ENCODE results near the gene FBXO27.
"Not testable (repeated sequence)": the region's sequence is repeated elsewhere in the genome, so short reads cannot be mapped to it uniquely, and the experiment has no call there.

Gene FBXO27

DNA sequence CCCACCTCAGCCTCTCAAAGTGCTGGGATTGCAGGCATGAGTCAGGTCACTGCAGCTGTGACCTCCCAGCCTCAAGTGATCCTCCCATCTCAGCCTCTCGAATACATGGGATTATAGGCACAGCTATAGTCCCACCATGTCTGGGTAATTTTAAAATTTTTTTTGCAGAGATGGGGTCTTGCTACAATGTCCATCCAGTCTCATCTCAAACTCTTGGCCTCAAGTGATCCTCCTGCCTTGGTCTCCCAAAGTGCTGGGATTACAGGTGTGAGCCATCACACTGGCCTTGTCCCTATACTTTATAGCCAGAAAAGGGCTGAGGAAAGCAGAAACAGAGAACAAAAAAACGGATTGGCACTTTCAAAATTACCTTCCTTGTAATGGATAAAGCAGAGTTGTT lies 4.8 kb upstream of the FBXO27 start:
- no peak for DNase-seq

GRCh38 chr19:39036581-39036980 lies 4.2 kb upstream of the FBXO27 start:
- no peak for DNase-seq

- peak; percentile 73 for DNase-seq
These were observed 834 bp downstream of the FBXO27 start for GRCh38 chr19:39031368-39032062.

GRCh38 chr19:39030854-39031367 lies 1.4 kb downstream of the FBXO27 start:
- DNase-seq = no peak

DNA sequence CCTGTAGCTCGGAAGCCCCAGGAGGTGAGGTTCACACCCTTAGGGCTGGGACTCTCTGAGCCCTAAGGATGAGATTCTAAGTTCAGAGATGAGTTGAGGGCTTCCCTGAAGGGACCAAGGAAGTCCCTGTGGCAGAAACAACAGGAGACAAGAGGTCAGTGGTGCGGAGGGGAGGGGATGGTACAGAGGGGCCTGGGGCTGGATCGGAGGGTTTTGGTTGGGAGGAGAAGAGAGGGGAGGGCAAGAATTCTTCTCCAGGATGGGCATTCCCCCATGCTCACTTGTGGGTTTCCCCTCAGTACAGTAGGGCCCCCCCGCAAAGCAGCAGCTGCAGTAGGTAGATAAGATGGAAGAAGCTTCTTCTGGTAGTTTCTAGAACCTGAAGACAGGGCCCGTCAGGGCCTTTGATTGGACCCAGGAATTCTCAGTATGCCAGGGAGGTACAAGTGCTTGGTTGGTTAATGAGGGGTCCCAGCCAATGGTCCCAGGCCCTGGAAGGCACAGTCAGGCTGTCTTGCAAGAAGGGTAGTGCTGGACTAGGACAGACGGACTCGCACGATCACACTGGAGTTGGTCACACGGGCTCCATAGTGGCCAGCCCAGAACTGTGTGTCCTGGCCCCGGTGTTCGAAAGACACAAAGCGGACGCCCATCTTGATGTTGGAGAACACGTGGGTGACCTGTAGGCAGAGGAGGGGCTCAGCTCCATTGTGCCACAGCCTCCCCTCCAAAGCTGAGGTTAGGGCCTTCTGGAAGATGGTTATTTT lies 7.3 kb downstream of the FBXO27 start:
- DNase-seq = no peak

DNA sequence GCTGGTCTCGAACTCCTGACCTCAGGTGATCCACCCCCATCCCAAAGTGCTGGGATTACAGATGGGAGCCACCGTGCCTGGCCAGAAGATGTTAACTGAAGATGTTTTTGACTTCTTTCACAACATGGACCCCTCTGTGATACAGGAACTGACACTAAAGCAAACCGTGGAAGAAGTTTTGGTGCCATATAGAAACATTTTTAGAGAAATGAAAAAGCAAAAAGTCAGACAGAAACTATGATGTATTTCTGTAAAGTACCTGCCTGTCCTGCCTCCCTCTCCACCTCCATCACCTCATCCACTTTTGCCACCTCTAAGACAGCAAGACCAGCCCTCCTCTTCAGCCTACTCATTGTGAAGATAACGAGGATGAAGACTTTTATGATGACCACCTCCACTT lies 11.3 kb downstream of the FBXO27 start:
- no peak for DNase-seq

DNA sequence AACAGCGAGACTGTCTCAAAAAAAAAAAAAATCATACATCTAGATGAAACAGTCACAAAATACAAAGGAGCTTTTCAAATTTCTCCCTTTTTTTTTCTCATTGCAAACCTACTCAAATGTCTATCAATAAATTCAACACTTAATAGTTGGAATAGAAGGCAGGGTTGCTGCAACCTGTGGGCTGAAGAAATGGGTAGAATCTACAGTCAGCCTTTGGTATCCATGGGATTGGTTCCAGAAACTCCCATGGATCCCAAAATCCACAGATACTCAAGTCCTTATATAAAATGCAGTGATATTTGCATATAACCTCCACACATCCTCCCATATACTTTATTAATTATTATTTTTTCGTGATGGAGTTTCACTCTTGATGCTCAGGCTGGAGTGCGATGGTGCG lies 14.7 kb downstream of the FBXO27 start:
- no peak for DNase-seq

GRCh38 chr19:39017026-39017425 lies 15.3 kb downstream of the FBXO27 start:
- no peak for DNase-seq

GRCh38 chr19:39014037-39014436 lies 18.3 kb downstream of the FBXO27 start:
- DNase-seq = no peak

DNA sequence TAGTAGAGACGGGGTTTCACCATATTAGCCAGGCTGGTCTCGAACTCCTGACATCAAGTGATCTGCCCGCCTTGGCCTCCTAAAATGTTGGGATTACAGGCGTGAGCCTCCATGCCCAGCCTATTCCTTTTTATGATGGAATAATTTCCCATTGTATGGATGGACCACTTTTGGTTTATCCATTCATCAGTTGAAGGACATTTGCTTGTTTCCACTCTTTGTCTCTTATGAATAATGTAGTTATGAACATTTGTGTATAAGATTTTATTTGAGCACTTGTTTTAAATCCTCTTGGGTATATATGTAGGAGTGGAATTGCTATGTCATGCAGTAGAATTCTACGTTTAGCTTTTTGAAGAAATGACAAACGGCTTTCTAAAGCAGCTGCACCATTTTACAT lies 23.3 kb downstream of the FBXO27 start:
- no peak for DNase-seq

DNA sequence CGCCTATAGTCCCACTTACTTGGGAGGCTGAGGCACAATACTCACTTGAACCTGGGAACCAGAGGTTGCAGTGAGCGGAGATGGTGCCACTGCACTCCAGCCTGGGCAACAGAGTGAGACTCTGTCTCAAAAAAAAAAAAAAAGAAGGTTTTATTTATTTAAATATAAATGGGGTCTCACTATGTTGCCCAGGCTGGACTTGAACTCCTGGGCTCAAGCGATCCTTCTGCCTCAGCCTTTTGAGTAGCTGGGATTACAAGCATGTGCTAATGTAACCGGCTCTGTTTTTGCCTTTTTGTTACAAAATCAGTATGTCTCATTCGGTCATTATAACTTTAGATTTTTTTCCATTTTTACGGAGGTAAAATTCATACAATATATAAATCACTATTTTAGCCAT lies 24.2 kb downstream of the FBXO27 start:
- DNase-seq = no peak

DNA sequence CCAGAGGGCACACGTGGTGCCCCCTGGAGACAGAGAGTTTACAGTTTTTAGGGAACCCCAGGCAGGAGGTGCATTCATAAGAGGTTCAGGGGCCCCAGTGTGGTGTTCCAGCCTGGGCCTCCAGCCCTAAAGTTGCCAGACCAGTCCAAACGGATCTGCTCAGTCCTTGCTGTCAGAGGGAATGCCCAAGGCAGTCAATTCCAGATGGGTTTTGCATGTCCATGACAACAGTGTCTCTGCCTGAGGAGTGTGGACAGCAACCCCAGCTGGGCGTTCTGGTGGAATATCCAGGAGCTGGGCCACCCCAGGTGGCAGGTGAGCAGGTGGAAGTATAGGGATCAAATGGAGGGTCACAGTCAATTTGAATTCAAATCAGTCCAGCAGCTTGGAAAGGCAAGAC lies 25.3 kb downstream of the FBXO27 start:
- DNase-seq = no peak

GRCh38 chr19:39004403-39004802 lies 27.9 kb downstream of the FBXO27 start:
- no peak for DNase-seq

- no peak for DNase-seq
These were observed 28.6 kb downstream of the FBXO27 start for GRCh38 chr19:39003796-39004195.

- DNase-seq = no peak
These were observed 29.2 kb downstream of the FBXO27 start for GRCh38 chr19:39003188-39003587.

GRCh38 chr19:39001041-39001440 lies 31.3 kb downstream of the FBXO27 start:
- no peak for DNase-seq

GRCh38 chr19:38997576-38997975 lies 34.8 kb downstream of the FBXO27 start:
- DNase-seq = not testable (repeated sequence)

GRCh38 chr19:38993271-38993670 lies 39.1 kb downstream of the FBXO27 start:
- no peak for DNase-seq

DNA sequence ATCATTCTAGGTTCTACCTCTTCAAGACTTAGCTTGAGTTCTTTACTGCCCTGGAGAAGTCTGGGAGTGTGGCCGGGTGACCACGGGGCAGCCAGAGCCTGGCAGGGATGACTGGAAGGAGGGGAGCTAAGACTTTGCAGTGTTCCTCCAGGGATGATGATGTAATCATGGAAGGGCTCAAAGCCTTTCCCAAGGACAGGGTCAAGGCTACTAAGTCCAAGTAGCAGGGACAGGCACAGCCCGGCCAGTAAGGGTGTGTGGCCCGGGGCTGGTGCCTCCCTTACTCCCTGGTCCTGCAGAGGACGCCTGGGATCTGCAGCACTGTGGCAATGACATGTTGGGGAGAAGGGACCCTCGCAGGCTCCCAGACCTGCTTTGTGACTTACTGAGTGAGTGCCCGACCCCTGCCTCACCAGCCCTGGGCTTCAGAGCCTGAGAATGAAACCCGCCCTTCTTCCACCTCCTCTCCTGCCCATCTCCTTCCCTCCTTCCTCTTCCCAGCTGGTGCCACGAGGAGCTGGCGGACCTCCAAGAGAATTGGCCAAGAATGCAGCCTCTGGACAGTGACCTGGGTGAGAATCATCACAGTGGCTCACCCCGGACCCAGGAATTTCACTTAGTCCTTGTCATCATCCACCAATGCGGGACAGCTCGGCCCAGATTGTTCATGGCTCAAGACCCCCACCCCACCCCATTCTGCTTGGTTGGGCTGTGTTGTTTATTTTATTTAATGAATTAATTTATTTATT lies 41.2 kb downstream of the FBXO27 start:
- no peak for DNase-seq

- DNase-seq = not testable (repeated sequence)
These were observed 42.7 kb downstream of the FBXO27 start for GRCh38 chr19:38989614-38990013.

DNA sequence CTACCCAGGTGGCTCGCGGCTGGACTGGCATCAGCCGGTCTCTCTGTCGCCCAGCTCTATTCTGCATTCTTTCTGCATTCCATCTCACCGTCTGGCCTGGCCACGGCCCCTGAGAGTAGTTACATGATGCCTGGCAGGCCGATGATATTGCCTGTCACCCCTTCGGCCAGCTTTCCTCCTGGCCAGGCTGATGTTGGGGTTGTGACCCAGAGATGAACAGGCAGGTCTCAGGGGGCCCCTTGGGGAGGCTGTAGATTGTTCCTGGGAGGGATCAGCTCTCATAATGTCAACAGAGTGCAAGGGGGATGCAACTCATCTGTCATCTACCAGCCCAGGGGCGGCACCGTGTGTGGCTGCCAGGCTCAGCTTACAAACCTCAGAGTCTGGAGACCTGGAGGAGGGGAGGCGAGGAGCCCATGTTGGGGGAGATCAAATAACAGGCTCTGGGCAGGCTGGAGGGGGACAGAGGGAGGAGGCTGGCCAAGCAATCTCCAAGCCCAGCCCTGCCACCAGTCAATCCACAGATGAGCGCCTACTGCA lies 43.2 kb downstream of the FBXO27 start:
- DNase-seq = peak; percentile 82

DNA sequence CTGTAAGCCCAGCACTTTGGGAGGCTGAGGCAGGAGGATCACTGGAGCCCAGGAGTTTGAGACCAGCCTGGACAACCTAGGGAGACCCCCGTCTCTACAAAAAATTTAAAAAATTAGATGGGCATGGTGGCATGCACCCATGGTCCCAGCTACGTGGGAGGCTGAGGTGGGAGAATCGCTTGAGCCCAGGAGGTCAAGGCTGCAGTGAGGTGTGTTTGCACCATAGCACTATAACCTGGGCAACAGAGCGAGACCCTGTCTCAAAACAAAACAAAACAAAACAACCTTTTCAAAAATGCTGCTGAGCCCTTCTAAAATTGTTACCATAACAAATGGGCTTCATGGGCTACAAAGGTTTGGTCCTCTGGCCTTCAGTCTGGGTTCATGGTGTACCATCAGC lies 43.7 kb downstream of the FBXO27 start:
- not testable (repeated sequence) for DNase-seq

DNA sequence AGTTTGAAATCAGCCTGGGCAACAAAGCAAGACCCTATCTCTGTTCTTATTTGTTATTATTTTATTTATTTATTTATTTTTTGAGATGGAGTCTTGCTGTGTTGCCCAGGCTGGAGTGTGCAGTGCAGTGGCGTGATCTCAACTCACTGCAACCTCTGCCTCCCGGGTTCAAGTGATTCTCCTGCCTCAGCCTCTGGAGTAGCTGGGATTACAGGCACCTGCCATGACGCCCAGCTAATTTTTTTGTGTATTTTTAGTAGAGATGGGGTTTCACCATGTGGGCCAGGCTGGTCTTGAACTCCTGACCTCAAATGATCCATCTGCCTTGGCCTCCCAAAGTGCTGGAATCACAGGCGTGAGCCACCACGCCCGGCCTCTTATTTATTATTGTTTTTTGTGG lies 44.6 kb downstream of the FBXO27 start:
- DNase-seq = not testable (repeated sequence)

All from left hindlimb (tissue), 1 donor.